ENCODE data around the gene YDJC.

YDJC gene

GRCh38 chr22:21657360-21658032 lies 27.7 kb upstream of the YDJC start:
- POLR2A ChIA-PET, result interaction anchor here (0.6 to 1.2 kb wide), 3 partner anchors 12 to 83 kb away, joined by 3 read pairs; no protein-coding TSS in a partner anchor
- TF ChIP-seq NFRKB (IDR thresholded peaks at IDR 0.05) (no peak), ARNT (IDR thresholded peaks at IDR 0.05) (no peak), ELF4 (IDR thresholded peaks at IDR 0.05) (no peak), LEF1 (IDR thresholded peaks at IDR 0.05; ENCODE audit: borderline replicate concordance) (no peak), ZNF384 (IDR thresholded peaks at IDR 0.05) (no peak), FOXA1 (IDR thresholded peaks at IDR 0.05) (no peak), L3MBTL2 (conservative IDR thresholded peaks at IDR 0.05) (peak; percentile 55), BHLHE40 (IDR thresholded peaks at IDR 0.05; ENCODE audit: borderline replicate concordance) (no peak), CTBP1 (IDR thresholded peaks at IDR 0.05; ENCODE audit: borderline replicate concordance) (no peak), TARDBP (IDR thresholded peaks at IDR 0.05) (peak; percentile 59; the same call in 1 of the 2 replicates), FOXK2 (IDR thresholded peaks at IDR 0.05) (no peak), FOXM1 (IDR thresholded peaks at IDR 0.05; ENCODE audit: borderline replicate concordance) (no peak), HDGF (IDR thresholded peaks at IDR 0.05; ENCODE audit: borderline replicate concordance) (no peak), SP1 (IDR thresholded peaks at IDR 0.05) (no peak), PKNOX1 (IDR thresholded peaks at IDR 0.05) (no peak)
- CTCF ChIA-PET, result interaction anchor here (0.8 to 2.6 kb wide), 4 partner anchors 11 to 16 kb away, joined by 3 to 11 read pairs (median 4); no protein-coding TSS in a partner anchor
- DNase-seq (ENCODE audit: extremely low spot score), result peak; percentile 87

DNA sequence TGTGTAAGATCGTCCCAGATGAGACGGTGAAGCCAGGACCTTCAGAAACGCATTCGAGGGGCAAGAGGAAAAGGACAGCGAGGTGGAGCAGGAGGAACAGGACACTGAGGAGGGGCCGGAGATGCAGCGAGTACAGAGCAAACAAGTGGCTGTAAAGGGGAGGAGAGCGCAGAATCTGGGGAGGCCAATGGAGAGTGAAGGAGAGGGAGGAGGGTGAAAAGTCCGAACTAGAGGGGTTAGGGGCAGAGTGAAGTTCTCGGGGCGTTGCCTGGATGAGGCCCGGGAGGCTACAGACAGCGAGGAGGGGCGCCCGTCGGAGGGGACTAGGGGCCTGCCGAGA lies 27.2 kb upstream of the YDJC start:
- ChIA-PET POLR2A (interaction anchor here (1.0 kb wide), 1 partner anchor 16 kb away, joined by 3 read pairs; no protein-coding TSS in a partner anchor), CTCF (interaction anchor here (1.4 to 2.6 kb wide), 2 partner anchors 10 to 14 kb away, joined by 4 to 11 read pairs; no protein-coding TSS in a partner anchor)
- TF ChIP-seq BHLHE40 (IDR thresholded peaks at IDR 0.05; ENCODE audit: borderline replicate concordance) (no peak), LEF1 (IDR thresholded peaks at IDR 0.05; ENCODE audit: borderline replicate concordance) (no peak), FOXA1 (IDR thresholded peaks at IDR 0.05) (no peak), ZNF384 (IDR thresholded peaks at IDR 0.05) (no peak), L3MBTL2 (conservative IDR thresholded peaks at IDR 0.05) (no peak), FOXM1 (IDR thresholded peaks at IDR 0.05; ENCODE audit: borderline replicate concordance) (no peak), ARNT (IDR thresholded peaks at IDR 0.05) (no peak), SP1 (IDR thresholded peaks at IDR 0.05) (no peak), ELF4 (IDR thresholded peaks at IDR 0.05) (no peak), NFRKB (IDR thresholded peaks at IDR 0.05) (no peak), TARDBP (IDR thresholded peaks at IDR 0.05) (no peak), SUZ12 (IDR thresholded peaks at IDR 0.05) (no peak), CTBP1 (IDR thresholded peaks at IDR 0.05; ENCODE audit: borderline replicate concordance) (no peak), FOXK2 (IDR thresholded peaks at IDR 0.05) (no peak), HDGF (IDR thresholded peaks at IDR 0.05; ENCODE audit: borderline replicate concordance) (no peak), PKNOX1 (IDR thresholded peaks at IDR 0.05) (no peak)
- no peak for DNase-seq (ENCODE audit: extremely low spot score)

GRCh38 chr22:21652547-21653545 lies 23.0 kb upstream of the YDJC start:
- ChIA-PET POLR2A (interaction anchor here (0.8 to 3.8 kb wide), 4 partner anchors 11 to 23 kb away, joined by 3 to 27 read pairs (median 11); partner anchors contain the start of genes PPIL2, SDF2L1 and YDJC), CTCF (interaction anchor here (0.9 to 1.9 kb wide), 2 partner anchors 10 to 11 kb away, joined by 7 to 10 read pairs; partner anchors contain the start of gene SDF2L1)
- DNase-seq (ENCODE audit: extremely low spot score), result no peak
- TF ChIP-seq LEF1 (IDR thresholded peaks at IDR 0.05; ENCODE audit: borderline replicate concordance) (peak; percentile 56; the same call in 1 of the 2 replicates), SUZ12 (IDR thresholded peaks at IDR 0.05) (no peak)

GRCh38 chr22:21652010-21652546 lies 22.3 kb upstream of the YDJC start:
- TF ChIP-seq FOXK2 (IDR thresholded peaks at IDR 0.05) (no peak), FOXA1 (IDR thresholded peaks at IDR 0.05) (no peak), TARDBP (IDR thresholded peaks at IDR 0.05) (no peak), SUZ12 (IDR thresholded peaks at IDR 0.05) (no peak), ELF4 (IDR thresholded peaks at IDR 0.05) (no peak), FOXM1 (IDR thresholded peaks at IDR 0.05; ENCODE audit: borderline replicate concordance) (peak; percentile 89), ARNT (IDR thresholded peaks at IDR 0.05) (no peak), L3MBTL2 (conservative IDR thresholded peaks at IDR 0.05) (peak; percentile 98)
- peak; percentile 93 for DNase-seq (ENCODE audit: extremely low spot score)
- ChIA-PET CTCF (interaction anchor here (0.9 to 1.0 kb wide), 2 partner anchors 9 to 46 kb away, joined by 3 to 7 read pairs; partner anchors contain the start of gene SDF2L1), POLR2A (interaction anchor here (0.7 to 3.8 kb wide), 6 partner anchors 10 to 23 kb away, joined by 3 to 27 read pairs (median 4); partner anchors contain the start of genes PPIL2, SDF2L1 and YDJC)

DNA sequence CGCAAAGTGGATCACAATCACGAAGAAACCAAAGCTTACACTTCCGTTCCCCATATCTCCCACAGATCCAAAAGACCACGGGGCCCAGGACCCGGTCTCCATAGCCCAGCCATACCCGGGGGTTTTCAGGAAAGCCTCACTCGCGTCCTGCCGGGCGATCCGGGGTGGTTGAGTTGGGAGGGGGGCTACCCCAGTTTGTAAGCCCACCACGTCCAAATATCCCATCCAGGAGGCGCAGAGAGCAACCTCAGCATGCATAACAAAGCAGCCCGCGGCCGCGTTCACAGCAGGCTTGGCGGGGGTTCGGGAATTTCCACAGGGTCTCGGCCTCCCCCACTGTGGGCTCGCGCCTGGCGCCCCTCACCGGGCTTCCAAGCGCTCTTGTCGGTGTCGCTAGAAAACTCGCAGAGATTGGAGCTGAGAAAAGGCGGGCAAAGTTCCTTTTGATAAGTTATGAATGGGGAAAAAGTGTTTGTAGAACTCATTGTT lies 21.7 kb upstream of the YDJC start:
- ChIA-PET POLR2A (interaction anchor here (0.7 to 3.8 kb wide), 5 partner anchors 9 to 22 kb away, joined by 3 to 27 read pairs (median 5); partner anchors contain the start of genes PPIL2 and SDF2L1), CTCF (interaction anchor here (0.9 to 1.0 kb wide), 2 partner anchors 9 to 46 kb away, joined by 3 to 7 read pairs; partner anchors contain the start of gene SDF2L1)
- TF ChIP-seq FOXA1 (IDR thresholded peaks at IDR 0.05) (no peak), FOXM1 (IDR thresholded peaks at IDR 0.05; ENCODE audit: borderline replicate concordance) (no peak), LEF1 (IDR thresholded peaks at IDR 0.05; ENCODE audit: borderline replicate concordance) (no peak), PKNOX1 (IDR thresholded peaks at IDR 0.05) (no peak), TARDBP (IDR thresholded peaks at IDR 0.05) (no peak), ARNT (IDR thresholded peaks at IDR 0.05) (no peak), SUZ12 (IDR thresholded peaks at IDR 0.05) (no peak), FOXK2 (IDR thresholded peaks at IDR 0.05) (no peak), L3MBTL2 (conservative IDR thresholded peaks at IDR 0.05) (no peak), ZNF384 (IDR thresholded peaks at IDR 0.05) (no peak), BHLHE40 (IDR thresholded peaks at IDR 0.05; ENCODE audit: borderline replicate concordance) (no peak), NFRKB (IDR thresholded peaks at IDR 0.05) (no peak)
- DNase-seq (ENCODE audit: extremely low spot score), result no peak

Data from HEK293T (cell line).